Nasal cavity respiratory epithelium epithelial cell of viscerocranial mucosa (primary cell): ENCODE data around the gene GRIK1. TPM values are rescaled to one million over a fixed set of nuclear protein-coding genes. Genes with fewer than 3 reads are reported as not detected.

Experiments
- total RNA-seq: library from RNA; depleted of rRNA; stranded (reverse); fragments of >200 nt; gene quantifications from 2 replicates; pipeline ENCODE4 v1.2.3, GENCODE V29; 2014

The GRIK1 gene
- not detected in 2 replicates for total RNA-seq

GRCh38 chr21:29939924-29940275, at the start of gene GRIK1:
Gene GRIK1, minus strand, starts transcription at chr21:29939996.

Other genes starting within 250 kb of the GRIK1 start
- gene CLDN17, start 226.8 kb upstream of the GRIK1 start, total RNA-seq: 1.4 TPM in 1 of 2 replicates, not detected in the other